Stimulated activated naive CD4-positive, alpha-beta T cell (primary cell): ENCODE results near the gene CYLD.

ENCODE experiments used
- DNase-seq, 6 experiments: peaks; one replicate each; lab custom pipeline; 2025; lab: John Stamatoyannopoulos, UW

Gene CYLD

GRCh38 chr16:50845296-50845695, 103.4 kb downstream of the CYLD start:
- DNase-seq: no peak

GRCh38 chr16:50846511-50846910, 104.6 kb downstream of the CYLD start:
- DNase-seq: no peak

- no peak for DNase-seq
Measured at GRCh38 chr16:50847166-50847565, 105.3 kb downstream of the CYLD start.

GRCh38 chr16:50848755-50849514, 107.0 kb downstream of the CYLD start:
- DNase-seq: no peak
